HG02642 (cell line): ENCODE data around the gene CEMIP.

Source experiments
- ATAC-seq: cut with Tn5 transposase; IDR thresholded peaks from one replicate; pipeline ENCODE4 v1.9.1; 2021; ENCODE audit warnings: mild to moderate bottlenecking; ENCODE audit not compliant: unreplicated experiment, poor library complexity

The CEMIP gene

GRCh38 chr15:80779658-80780415 lies 667 bp downstream of the CEMIP start:
- no peak for ATAC-seq

- ATAC-seq, result no peak
Measured at GRCh38 chr15:80780416-80781221, 1.4 kb downstream of the CEMIP start.

- no peak for ATAC-seq
Measured at GRCh38 chr15:80783260-80783659, 4.1 kb downstream of the CEMIP start.

- no peak for ATAC-seq
Measured at GRCh38 chr15:80785335-80785734, 6.2 kb downstream of the CEMIP start.

- ATAC-seq, result no peak
Measured at GRCh38 chr15:80785811-80786354, 6.7 kb downstream of the CEMIP start.

- no peak for ATAC-seq
Measured at GRCh38 chr15:80787316-80787715, 8.1 kb downstream of the CEMIP start.

- no peak for ATAC-seq
Measured at GRCh38 chr15:80788536-80788935, 9.4 kb downstream of the CEMIP start.

GRCh38 chr15:80789296-80789695 lies 10.1 kb downstream of the CEMIP start:
- ATAC-seq, result no peak

- no peak for ATAC-seq
Measured at GRCh38 chr15:80789796-80790195, 10.6 kb downstream of the CEMIP start.

- no peak for ATAC-seq
Measured at GRCh38 chr15:80790236-80790635, 11.1 kb downstream of the CEMIP start.

GRCh38 chr15:80791004-80791403 lies 11.8 kb downstream of the CEMIP start:
- ATAC-seq, result no peak

GRCh38 chr15:80796407-80796806 lies 17.2 kb downstream of the CEMIP start:
- no peak for ATAC-seq

- ATAC-seq, result no peak
Measured at GRCh38 chr15:80798911-80799310, 19.7 kb downstream of the CEMIP start.

GRCh38 chr15:80800067-80800466 lies 20.9 kb downstream of the CEMIP start:
- no peak for ATAC-seq

GRCh38 chr15:80801891-80802680 lies 22.9 kb downstream of the CEMIP start:
- ATAC-seq, result no peak

GRCh38 chr15:80803580-80804525 lies 24.7 kb downstream of the CEMIP start:
- ATAC-seq, result no peak

GRCh38 chr15:80804970-80805495 lies 25.9 kb downstream of the CEMIP start:
- no peak for ATAC-seq

GRCh38 chr15:80811781-80812315 lies 32.7 kb downstream of the CEMIP start:
- no peak for ATAC-seq

GRCh38 chr15:80815106-80815505 lies 35.9 kb downstream of the CEMIP start:
- no peak for ATAC-seq
